ENCODE results near the gene CHSY1.

DNA sequence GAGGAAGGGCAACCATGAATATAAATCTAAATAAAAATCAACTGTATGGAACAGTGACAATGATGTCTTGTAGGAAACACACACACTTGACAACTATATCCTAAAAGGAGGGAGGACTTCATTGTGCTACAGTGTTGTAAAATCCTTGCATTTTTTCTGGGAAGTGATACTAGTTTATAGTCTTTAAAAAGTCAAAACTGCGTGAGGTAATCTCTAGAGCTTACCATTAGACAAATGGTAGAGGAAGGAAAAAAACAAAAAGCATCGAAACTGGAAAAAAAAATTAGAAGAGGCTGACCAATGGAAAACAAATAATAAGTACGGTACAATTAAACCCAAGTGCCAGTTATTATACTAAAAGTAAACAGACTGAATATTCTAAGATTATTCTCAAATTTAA lies 38.7 kb downstream of the CHSY1 start:
- TF ChIP-seq POLR2A (IDR thresholded peaks at IDR 0.05; ENCODE audit: insufficient read depth in 1 of 2, low read depth in 2 of 2, low read length in 2 of 2) (no peak), SRSF9 (IDR thresholded peaks at IDR 0.05; ENCODE audit: borderline replicate concordance, insufficient read depth, low read depth, low read length, poor library complexity, severe bottlenecking) (no peak), SKI (IDR thresholded peaks at IDR 0.05; ENCODE audit: partially characterized antibody) (no peak), ZNF136 (CRISPR knock-in tag; IDR thresholded peaks at IDR 0.05; ENCODE audit: low read depth) (no peak)

All from HepG2 (cell line).